Activated T-helper 1 cell treated with Interleukin-2 at 50 U/mL for 16 hours (primary cell): ENCODE data around the gene TRIM2.

ENCODE experiments used
- DNase-seq: peaks from one replicate; pipeline ENCODE4 v3.0.0-alpha.2; 2020; ENCODE audit warnings: low read depth

The TRIM2 gene

DNA sequence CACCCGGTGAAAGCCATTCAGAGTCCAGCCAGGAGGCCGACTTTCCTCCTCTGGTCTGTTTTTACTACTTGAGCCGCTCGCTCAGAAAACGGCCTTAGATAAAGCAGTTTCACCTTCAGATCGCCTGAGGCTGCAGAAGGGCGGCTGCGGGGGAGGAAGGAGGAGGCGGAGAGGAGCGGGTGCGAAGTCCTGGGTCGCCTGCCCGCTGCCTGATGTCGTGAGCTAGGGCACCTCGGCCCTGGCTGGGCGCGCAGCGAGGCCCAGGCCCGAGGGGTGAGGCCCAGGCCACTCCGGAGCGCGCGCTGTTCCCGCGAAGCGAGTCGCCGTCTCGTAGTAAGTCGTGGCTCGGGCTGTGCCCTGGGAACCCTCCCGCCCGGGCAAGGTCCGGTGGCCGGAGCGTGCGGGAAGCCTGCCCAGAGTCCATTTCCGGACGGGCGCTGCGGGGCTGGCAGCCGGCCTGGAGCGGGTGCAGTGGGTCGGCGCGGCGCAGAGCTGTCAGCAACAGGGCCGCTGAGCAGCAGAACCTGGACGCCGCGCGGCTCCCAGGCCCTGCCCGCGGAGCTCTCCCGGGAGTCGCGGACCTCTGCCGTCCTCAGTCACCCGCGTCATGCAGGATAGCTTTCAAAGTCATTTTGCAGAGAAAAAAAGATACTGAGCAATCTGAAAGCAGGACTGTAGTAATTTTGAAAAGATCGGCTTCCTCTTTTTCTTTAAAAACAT is 18.6 kb downstream of the TRIM2 start:
- peak; percentile 9 for DNase-seq

DNA sequence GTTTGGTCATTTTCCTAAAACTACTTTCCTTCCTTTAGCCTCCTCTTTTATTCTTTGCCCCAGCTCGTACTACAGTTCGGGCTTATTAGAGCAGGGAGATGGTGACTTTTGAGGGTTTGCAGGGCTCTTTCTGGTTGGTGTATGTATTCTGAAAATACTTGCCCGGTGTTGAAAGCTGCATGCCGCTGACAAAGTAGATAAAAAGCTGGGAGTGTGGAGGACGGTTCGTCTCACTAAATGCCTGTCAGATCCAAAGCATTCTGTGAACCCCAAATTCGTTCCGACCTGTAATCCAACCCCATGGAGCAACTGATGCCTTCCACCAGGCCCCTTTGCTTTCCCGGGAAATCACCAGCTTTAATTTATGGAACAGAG is 19.2 kb downstream of the TRIM2 start:
- DNase-seq = no peak

DNA sequence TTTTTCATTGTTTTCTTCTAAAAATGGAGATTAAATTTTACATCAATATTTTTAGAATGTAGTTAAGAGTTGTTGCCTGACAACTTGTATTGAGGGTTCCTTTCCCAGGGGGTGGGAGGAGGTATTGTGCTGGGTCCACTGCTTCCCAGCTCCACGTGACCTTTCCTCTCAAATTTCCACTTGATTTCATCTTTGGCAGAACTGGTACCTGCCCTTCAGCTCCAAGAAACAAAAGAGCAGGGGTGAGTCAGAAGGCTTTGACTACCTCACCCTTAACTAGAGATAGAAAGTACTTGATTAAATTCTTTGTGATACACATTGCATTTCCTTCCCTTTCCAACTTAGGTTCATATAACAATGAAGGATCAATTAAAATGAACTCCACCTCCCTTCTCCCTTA is 19.7 kb downstream of the TRIM2 start:
- no peak for DNase-seq

DNA sequence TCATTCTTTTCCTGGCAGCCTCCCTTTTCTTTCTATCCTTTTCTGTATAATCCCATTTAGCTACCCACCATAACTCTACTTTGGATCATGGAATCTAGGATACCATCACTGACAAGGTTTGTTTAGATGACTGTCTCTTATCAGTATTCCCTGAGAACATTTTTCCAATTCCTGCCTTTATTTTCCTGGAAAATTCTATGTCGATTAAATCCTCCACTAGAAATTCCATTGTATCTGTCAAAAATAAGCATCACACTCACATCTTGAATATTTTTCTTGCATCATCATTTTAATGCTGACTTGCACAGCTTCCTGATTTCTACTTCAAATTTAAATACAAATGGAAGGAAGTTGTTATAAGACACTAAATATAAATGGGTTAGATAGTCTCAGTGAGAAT is 20.2 kb downstream of the TRIM2 start:
- no peak for DNase-seq

DNA sequence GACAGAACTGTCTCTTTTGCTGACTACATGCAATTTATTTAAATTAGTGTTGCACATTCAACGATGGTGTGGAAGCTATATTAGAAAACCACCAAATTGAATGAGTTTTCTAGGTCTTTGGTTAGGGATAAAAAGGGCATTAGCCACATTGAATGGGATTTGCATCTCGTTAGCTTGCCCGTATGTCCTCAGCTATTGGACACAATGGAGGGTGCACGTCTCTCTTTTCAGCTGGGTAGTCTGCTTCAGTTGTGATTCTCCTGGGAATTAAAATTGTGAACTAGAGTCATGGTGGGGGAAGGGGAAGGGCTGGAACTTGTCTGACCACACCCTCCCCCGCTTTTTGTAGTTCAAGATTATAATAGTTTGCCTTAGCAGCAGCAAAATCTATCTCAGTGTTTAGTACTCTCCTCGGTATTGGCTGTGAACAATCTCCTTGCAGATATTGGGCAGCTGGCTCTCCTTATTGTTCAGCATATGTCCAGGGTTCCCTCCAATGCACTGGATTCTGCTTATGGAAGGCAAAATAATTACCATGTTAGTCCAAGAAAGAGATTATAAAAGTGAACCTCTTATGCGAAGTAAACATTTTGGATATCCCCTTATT is 23.3 kb downstream of the TRIM2 start:
- DNase-seq = no peak

DNA sequence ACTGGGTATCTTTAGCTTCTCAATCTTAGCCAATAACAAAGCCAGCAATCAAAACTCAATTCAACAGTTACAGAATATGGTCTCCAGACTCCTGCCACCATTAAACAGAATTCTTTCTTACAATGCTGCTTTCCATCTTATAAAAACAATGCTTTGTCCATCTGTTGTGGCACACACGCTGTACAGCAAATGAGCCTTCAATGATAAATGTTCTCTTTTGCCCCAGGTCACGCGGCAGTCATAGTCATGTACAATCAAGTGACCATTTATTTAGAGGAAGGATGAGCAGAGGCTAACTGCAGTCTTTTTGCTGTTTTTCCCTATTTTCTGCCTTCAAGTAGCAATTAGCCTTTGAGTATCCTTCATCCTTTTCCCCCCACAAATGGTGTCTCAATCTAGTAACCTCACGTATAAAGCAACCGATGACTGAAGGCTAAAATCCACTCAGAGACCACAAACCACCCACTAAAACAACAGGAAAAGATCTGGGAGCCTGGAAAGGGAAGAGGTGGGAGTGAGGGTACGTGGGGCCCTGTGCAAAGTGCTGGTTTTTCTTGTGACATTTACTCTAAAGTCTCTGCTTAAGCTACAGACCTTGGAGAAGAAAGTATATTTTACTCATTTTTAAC is 24.4 kb downstream of the TRIM2 start:
- DNase-seq = no peak

DNA sequence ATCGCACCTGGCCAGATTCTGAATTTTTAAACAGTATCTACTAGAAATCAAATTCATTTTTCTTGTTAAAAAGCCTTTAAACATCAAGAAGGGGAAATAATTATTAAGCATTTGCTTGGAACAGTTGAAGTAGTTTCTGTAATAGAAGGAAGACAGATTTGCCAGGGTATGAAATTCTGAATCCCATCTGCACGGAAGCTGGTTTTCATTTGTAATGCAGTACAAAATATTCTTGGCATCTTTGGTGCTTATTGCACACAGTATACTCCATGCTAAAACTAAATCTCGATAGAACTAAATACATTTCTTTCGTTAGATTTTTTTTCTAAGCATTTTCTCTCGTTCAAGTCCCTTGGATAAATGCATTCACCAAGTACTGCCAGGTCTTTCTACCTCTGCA is 25.3 kb downstream of the TRIM2 start:
- no peak for DNase-seq

DNA sequence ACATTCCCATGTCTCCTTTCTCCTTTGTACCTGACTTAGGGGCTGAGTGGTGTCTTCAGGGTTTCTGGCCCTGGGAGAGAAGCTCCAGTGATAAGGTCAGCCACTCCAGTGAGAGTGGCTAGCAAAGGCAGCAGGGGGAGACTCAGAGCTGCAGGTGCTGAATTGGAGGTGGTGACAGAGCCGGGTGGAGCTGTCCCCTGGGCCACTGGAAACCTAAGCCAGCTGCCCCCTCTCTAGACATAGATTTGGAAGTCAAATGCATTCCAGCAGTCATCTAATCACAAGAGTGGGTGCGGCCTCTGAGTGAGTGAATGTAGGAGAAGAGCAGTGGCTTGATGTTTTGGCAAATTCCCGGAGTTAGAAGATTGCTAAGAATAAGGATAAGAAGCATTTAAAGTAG is 28.5 kb downstream of the TRIM2 start:
- no peak for DNase-seq

DNA sequence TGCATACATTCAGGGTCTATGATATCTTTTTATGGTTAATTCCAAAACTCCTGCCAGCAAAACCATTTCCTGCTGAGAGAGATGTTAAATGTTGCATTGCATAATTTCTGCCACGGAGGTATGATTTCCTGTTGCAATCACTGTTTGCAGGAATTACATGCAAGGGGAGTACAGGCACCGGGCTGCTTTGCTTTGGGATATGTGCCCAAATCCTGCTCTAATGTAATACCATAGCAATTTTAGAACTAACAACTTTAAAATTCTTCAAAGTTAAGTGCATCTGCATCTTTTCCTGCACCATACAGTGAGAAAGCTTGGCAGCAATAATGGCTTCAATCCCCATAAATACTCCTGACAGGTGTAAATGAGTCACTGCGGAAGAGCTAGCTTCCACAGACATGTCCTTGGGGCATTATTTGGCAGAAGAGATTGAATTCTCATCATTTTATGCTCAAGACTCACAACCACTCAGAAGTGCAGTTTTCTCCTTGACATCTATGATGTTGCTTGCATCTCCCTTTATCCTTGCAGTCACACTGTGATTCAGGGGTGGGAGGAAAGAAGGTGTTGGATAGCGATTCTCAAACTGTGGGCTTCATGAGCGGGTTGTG is 29.6 kb downstream of the TRIM2 start:
- no peak for DNase-seq

DNA sequence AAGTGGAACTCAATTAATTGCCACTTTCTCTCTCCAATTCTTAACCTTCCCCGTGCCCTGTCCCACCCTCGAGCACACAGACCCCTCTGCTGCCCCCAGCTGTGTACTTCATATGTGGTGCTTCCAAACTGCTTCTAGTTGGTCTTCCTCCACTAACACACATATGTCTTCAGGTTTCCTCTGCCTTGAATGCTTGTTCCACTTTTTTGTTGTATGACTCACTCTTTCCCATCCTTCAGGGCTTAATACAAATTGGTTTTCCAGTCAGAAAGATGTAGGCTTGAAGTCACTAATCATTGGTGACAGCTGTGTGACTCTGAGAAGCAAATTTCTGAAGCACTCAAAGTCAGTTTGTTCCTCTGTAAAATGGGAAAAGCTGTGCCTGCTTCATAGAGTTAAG is 30.6 kb downstream of the TRIM2 start:
- DNase-seq = no peak

DNA sequence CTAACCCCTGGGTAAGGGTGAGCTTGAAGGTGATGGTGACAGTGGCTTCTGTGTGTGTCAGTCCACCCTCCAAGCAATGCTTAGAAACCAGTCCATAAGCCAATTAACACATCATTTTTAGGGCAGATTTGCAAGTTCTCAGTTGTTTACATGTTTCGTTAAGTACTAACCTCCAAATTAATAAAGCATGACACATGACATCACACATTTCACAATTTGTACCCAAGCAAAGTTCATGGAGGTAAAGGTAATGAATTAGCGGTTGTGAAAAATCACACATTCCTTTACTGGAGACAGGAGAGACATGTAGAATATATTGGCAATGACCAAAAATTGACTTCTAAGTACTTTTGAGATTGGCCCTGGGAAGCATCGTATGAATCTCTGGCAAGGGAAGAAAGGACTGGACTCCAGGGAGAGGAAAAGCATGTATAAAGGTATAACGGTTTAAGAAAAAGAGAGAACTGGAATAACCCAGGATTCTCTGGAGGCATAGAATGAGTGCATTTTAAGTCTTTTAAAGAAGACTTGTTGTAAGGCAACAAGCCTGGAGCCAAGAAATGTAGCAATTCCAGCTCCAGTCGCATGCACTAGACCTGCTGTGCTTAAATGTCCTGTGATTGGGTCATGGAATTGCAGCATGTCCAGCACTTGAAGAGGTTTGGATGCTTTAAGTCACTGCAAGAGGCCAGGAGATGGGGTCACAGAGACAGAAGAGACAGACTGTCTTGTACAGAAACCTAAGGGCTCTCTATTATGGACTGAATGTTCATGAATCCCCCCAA is 34.1 kb downstream of the TRIM2 start:
- no peak for DNase-seq

DNA sequence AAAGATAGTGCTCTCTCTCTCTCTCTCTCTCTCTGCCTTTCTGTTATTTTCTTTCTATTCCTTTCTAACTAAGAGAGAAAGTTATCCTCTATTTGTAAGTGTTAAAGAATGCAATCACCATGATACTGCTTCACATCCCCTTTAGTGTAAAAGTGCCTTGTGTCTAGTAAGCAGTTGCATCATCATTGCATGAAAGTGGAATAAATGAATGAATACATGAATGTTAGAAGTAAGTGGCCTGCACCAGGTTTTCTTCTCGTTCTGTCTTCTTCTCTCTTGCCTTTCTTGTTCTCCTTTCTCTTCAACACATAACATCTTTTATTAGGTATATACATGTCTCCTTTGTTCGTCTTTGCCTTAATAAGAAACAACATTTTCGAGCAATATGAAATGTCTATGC is 35.2 kb downstream of the TRIM2 start:
- no peak for DNase-seq

DNA sequence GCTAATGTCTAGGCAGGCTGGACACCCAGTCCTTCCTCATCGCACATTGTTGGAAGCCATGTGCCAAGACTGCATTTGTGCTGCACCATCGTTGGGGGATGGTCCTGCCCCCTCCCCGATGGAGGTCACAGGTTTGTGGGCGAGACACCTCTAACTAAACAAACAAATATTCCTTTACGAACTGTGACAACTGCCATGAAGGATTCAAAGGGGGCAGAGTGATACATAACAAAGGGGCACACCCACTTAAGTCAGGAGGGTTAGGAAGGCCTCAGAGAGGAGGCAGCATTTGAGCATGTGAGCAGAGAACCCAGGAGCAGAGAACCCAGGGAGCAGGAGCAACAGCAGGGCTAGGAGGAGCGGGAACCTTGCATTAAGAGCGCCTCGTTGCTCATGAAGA is 37.1 kb downstream of the TRIM2 start:
- DNase-seq = no peak

DNA sequence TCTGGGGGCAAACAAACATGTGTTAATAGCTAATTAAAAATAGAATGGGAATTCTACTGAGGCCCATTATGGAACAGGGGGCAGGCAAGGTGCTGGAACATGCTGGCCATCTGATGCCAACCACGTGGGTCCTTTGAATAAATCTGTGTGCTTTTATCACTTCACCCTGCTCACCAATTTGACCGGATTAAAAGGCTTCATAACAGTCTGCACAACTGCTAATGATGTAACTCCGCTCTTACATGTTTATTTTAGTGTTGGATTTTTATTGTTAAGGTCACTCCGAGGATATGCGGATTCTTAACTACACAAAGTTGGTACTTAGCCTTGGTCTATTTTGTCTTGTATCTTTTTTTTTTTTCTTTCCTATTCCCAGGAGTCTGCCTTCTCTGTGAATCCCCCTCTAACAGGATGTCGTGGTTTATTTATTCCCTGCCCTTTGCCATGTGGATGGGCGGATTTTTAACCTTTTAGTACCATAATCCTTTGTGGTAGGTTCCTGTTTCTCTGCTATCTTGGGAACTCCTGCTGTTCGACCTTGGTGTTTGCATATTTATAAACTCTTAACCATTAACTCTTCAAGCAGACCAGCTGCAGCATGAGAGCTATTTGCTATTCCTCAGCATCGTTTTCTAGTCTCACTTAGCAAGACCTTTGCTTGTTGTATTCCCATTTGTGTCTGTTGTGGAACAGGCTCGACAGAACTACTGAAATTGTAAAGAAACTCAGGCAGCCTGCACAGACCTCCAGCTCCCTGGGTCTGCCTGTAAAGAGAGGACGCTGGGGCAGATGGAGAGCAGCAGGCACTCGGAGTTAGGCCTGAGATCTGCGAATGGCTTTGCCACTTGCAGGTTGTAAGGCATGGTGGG is 38.0 kb downstream of the TRIM2 start:
- DNase-seq = no peak

DNA sequence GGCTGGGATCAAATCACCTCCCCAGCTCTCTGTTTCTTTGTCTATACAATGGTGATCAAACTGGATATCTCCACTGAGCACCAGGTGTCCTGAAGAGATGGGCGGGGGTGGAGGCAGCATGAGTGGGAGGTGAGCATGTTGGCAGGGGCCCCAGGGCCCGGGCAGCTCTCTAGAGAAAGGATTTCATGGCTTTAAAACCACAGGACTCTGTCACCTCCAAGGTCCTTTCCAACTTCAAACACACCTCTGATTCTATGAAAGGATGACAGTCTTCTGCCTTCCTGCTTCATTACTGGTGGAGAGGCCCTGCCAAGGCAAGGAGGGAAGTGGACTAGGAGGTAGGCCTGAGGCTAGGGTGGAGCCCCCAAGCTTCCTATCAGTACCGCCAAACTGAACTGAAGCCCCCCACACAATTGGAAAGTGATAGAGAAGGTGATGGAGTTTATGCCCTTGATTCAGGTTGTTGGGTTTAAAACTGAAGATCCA is 38.6 kb downstream of the TRIM2 start:
- no peak for DNase-seq

DNA sequence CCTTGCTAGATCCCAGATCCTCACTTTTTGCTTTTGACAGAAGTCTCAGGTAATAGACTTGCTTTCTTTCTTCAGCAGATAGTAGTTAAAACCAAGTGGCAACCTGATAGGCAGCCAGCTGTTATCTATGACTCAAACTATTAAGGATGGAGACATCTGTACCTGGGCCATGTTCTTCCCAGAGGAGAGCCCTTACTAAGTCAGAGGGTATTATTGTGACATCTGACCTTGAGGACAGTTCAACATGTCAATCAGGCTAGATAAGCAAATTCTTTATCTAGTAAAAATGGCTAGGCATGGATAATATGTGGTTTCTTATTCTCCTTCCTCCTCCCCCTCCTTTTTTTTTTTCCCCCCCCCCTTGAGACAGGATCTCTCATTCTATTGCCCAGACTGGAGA is 39.2 kb downstream of the TRIM2 start:
- no peak for DNase-seq

DNA sequence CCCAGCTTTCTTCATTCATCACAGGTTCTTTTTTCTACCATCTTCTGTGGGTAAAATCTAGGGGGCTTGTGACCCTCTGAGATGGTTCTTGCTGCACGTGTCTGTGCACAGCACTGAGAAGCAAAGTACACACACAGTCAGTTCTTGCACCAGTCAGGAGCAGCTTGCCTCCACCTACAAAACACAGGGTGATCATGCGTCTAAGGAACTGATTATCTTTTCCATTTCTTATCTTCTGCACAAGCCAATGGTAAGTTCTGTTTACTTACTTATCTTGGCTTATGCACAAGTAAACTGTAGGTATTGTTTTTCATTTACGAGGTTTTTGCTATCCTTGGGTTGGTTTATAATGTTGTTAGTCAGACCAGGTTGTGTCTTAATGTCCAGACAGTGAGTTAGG is 40.7 kb downstream of the TRIM2 start:
- no peak for DNase-seq

DNA sequence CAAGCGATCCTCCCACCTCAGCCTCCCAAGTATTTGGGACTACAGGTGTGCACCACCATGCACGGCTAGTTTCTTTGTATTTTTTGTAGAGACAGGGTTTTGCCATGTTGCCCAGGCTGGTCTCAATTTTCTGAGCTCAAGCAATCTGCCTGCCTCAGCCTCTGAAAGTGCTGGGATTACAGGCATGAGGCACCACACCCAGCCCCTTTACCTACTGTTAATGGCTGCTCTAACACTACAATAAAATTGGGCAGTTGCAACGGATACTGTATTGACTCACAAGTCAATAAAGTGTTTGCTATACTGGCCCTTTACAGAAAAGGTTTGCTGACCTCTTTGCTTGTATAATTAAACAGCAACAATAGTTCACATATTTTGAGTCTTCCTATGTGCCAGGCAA is 41.5 kb downstream of the TRIM2 start:
- DNase-seq = no peak

DNA sequence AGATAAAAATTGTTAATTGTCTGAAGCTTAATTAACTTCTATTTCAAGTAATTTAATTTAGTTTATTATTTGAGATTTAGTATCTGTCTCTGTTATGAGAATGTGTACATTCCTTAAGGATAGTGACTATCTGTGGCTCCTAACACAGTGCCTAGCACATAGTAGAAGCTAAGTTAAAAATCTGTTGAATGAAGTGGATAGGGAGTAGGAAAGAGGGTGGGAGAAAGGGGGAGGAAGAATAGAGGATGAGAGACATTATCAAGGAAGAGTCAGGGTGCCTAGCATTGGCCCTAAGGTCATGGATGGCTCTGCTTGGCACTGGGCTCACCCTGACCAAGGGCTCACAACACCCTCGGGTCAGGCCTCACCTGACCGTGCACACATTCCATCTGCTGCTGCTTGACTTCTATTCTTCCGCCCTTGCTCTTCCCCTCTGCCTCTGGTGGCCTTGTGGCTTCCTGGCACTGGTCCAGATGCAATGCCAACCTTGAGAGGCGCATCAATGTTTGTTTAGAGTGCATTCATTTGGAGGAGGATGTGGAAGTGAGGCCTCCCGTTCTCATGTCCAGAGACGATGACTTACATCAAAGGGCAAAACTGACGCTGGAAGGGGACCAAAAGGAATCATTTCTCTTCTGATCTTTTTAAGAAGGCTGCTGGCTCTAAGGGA is 42.3 kb downstream of the TRIM2 start:
- no peak for DNase-seq

DNA sequence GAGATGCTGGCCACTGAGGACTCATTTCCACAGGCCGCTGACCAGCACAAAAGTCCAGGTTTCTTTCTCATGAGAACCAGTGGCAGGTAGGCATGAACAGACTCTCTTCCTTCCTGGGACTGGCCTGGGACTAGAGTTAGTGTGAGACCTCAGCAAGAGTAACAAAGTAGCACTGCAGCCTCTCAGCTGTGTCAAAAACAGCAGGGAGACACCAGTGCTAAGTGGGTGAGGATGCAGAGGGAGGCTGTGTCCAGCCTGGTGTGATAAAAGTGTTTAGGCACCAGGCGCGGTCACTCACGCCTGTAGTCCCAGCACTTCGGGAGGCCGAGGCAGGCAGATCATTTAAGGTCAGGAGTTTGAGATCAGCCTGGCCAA is 42.9 kb downstream of the TRIM2 start:
- no peak for DNase-seq

DNA sequence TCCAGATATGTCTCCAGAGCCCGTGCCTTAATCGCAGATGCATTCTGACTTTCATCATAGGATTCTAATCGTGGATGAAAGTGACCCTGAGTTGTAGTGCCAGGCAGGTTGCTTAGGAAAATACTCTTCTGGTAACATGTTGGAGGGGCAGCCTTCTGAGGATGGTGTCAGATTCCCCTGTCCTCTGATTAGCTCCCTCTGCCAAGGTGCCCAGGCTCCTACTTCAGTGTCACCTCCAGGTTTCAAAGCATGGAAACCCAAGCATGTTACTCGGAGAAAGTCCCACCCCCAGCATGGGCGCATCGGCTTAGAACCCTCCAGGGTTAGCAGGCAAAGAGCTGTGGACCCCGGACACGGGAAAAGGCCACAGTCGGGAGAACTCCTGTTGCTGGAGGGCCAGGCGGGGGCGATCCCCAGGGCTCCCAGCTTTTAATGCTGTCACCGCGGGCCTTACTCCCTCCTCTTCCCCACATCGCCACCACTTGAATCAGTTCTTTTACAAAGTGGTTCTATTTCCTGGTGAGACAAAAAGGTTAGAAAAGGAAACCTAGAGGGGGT is 44.5 kb downstream of the TRIM2 start:
- DNase-seq = no peak
